Activated CD4-positive, alpha-beta T cell treated with anti-CD3 and anti-CD28 coated beads for 1 hour (primary cell): ENCODE measurements around the gene SCO2.
A peak's percentile ranks its signal among the peaks of the same experiment; 100 is the strongest.

Experiments used
- DNase-seq: peaks from one replicate; pipeline ENCODE4 v3.0.0-alpha.2; 2020

SCO2 gene

DNA sequence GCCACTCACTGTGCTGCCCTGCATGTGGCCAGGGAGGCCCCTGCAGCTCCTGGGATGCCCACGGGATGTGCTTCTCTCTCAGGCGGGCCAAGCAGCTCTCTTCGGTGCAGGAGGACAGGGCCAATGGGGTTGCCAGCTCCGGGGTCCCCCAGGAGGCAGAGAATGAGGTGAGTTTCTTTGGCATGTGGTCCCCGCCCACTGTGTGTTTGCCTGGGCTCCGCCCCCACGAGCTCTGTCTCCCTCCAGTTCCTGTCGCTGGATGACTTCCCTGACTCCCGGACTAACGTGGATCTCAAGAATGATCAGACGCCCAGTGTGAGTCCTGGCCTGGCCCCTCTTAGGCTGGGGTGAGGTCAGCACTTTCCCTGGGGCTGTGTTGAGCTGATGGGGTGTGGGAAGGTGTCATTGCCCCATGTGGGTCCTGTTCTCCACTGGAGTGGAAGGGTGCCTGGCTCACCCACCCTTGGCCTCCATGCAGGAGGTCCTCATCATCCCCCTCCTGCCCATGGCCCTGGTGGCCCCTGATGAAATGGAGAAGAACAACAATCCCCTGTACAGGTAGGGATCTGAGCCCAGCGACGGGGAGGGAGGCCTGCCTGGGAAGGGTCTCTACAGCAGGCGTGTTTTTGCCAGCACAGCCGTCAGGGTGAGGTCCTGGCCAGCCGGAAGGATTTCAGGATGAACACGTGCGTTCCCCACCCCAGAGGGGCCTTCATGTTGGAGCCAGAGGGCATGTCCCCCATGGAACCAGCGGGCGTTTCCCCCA, 7.7 kb downstream of the SCO2 start:
- DNase-seq: no peak

GRCh38 chr22:50516891-50517290, 8.5 kb downstream of the SCO2 start:
- no peak for DNase-seq

GRCh38 chr22:50516068-50516467, 9.3 kb downstream of the SCO2 start:
- DNase-seq: no peak

DNA sequence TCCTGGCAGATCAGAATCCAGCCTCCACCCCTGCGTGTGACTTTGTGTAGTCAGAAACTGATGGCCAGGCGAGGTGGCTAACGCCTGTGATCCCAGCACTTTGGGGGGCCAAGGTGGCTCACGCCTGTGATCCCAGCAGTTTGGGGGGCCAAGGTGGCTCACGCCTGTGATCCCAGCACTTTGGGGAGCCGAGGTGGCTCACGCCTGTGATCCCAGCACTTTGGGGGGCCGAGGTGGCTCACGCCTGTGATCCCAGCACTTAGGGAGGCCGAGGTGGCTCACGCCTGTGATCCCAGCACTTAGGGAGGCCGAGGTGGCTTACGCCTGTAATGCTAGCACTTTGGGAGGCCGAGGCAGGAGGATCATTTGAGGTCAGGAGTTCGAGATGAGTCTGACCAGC, 12.2 kb downstream of the SCO2 start:
- no peak for DNase-seq

GRCh38 chr22:50508897-50509296, 16.5 kb downstream of the SCO2 start:
- no peak for DNase-seq

DNA sequence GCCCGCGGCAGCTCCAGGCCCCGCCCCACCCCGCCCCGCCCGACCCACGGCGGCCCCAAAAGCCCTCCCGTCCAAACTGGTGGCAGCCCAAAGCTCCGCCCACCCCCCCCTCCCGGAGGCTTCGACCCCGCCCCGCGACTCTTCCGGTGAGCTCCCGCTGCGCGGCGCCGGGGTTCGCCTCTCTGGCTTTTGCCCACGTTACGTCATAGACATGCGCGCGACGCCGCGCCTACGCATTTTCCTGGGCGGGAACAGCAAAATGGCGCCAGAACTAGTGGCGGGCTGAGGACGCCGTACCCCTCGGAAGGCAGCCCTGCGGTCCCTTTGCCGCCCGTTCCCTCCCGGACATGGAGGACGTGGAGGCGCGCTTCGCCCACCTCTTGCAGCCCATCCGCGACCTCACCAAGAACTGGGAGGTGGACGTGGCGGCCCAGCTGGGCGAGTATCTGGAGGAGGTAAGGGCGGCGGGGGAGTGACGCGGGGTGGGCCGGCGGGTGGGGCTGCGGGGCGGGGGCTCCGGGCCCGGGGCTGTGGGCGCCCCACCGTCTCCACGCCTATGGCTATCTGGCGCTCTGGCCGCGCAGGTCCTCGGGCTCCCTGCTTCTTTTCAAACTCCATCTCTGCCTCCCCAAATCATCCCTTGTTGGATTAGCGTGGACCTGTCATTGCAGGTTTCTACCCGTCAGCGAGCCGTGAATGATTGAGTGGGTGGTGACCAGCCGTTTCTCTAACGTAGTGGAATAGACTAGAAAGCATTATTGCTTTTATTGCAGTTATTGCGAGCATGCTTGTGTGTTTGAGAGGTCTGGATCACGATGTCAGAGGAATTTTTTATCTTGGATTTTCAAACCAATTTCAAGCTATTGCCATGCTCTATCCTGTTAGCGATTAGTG, 17.2 kb downstream of the SCO2 start, which contains the start of gene NCAPH2:
TSS of gene NCAPH2 (plus strand) at position 234 of the 894 bp plus-strand sequence. CDS start at position 348, 114 bp downstream.
- peak; percentile 98 for DNase-seq

GRCh38 chr22:50507421-50507990, 17.9 kb downstream of the SCO2 start, which contains the start of gene LMF2:
Gene LMF2 (minus strand): TSS chr22:50507702. CDS start chr22:50507675, 27 bp downstream.
- peak; percentile 92 for DNase-seq

DNA sequence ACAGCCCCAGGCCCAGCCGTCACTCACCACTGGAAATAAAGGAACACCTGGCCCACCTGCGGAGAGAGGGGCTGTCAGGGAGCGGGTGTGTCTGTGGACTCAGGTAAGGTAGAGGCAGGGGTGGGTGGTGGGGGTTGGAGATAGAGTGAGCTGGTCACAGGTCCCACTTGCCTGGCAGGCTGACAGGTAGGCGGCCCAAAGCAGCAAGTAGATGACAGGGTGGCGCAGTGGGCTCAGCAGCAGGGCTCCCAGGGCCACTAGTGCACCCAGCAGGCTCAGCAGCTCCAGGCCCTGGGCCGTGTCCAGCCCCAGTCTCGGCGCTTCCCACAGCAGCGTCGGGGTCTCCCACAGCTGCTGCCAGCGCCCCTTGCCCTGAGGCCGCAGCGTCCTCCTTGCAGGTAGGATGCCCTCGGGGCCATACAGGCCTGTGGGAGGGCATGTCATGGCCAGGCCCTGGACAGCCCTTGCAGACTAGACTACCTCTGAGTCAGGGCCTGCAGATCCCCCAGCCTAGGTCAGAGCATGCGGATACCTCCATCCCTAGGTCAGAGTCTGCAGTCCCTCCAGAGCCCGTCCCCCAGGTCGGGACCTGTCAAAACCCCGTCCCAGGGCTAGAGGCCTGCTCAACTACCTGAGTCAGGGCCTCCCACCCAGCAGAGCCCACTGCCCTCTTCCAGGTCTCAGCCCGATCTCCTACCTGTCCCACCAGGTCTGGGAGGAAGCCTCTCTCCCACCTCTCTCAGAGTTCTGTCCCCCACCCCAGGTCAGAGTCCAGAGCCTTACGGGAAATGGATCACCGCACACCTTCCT, 18.6 kb downstream of the SCO2 start:
- no peak for DNase-seq

GRCh38 chr22:50505776-50506610, 19.4 kb downstream of the SCO2 start:
- no peak for DNase-seq

DNA sequence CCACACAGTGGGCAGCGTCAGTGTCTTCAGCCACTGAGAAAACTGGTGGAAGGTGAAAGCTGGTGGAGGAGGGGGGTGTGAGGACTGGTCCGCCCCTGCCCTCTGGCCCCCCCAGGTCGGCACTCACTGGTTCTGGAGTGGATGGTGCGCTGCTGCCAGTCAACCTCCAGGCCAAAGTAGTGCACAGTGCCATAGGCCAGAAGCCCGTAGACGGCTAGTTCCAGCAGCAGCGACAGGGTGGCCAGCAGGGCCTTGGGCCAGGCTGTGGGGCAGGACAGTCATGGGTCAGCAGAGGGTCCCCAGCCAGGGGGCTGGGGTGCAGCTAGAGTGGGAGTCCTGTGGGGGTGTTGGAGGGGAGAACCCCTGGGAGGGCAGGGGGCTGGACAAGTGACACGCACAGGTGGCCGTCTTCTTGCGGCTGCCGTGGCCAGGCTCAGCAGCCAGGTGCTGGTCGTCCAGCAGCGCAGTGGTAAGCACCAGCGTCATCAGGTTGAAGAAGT, 20.1 kb downstream of the SCO2 start:
- DNase-seq: no peak

- DNase-seq: no peak
These were observed 20.8 kb downstream of the SCO2 start for GRCh38 chr22:50504369-50505211.

GRCh38 chr22:50503475-50504145, 21.8 kb downstream of the SCO2 start:
- DNase-seq: no peak

- no peak for DNase-seq
These were observed 22.5 kb downstream of the SCO2 start for GRCh38 chr22:50502628-50503474.

- no peak for DNase-seq
These were observed 23.3 kb downstream of the SCO2 start for GRCh38 chr22:50502096-50502495.

GRCh38 chr22:50500452-50500851, 24.9 kb downstream of the SCO2 start:
- no peak for DNase-seq

- DNase-seq: peak; percentile 54
These were observed 27.0 kb downstream of the SCO2 start for GRCh38 chr22:50498322-50498890.

DNA sequence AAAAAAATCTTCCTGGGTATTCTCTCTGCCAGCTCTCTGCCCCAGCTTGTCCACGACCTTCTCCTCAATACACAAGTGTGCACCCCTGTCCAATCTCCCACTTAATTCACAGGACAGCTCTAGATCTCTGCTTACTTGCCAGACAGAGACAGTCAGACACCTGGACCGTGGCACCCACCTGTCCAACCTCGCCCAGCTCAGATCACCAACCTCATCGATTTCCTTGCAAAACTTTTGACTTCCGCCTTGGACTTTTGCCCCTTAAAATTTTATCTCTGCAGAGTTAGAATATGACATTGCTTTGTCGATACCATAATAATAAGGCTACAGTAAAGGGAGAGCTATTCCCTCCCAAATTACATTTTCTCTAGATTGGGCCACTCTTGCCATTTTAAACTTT, 28.3 kb downstream of the SCO2 start:
- no peak for DNase-seq

- DNase-seq: no peak
These were observed 34.7 kb downstream of the SCO2 start for GRCh38 chr22:50490531-50491308.
